HG02642 (cell line): ENCODE measurements around the gene SVOPL.

Experiments
- ATAC-seq: cut with Tn5 transposase; IDR thresholded peaks from one replicate; pipeline ENCODE4 v1.9.1; 2021; ENCODE audit warnings: mild to moderate bottlenecking; ENCODE audit not compliant: unreplicated experiment, poor library complexity

SVOPL gene

DNA sequence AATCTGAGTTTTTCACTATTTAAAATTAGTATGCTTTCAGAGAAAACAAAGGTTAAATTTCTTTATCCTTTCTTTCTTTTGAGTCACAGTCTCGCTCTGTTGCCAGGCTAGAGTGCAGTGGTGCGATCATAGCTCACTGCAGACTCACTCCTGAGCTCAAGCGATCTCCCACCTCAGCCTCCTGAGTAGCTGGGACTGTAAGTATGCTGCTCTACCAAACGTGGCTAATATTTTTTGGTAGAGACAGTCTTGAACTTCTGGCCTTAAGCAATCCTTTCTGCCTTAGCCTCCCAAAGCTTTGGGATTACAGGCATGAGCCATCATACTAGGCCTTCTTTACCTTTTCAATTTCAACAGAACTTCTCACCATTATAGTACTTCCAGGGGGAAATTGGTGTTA lies 127.4 kb downstream of the SVOPL start:
- ATAC-seq = no peak

DNA sequence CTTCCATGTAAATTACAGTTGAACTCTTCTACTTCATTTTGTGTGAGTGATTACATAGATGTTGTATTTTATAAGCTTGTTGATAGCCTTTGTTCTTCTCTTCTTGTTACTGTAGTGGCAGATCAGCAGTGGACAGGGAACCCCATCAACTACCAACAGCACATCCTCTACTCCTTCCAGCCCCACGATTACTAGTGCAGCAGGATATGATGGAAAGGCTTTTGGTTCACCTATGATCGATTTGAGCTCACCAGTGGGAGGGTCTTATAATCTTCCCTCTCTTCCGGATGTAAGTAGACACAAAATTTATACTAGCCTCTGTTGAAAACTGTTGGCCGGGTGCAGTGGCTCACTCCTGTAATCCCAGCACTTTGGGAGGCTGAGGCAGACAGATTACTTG lies 130.4 kb downstream of the SVOPL start:
- no peak for ATAC-seq

DNA sequence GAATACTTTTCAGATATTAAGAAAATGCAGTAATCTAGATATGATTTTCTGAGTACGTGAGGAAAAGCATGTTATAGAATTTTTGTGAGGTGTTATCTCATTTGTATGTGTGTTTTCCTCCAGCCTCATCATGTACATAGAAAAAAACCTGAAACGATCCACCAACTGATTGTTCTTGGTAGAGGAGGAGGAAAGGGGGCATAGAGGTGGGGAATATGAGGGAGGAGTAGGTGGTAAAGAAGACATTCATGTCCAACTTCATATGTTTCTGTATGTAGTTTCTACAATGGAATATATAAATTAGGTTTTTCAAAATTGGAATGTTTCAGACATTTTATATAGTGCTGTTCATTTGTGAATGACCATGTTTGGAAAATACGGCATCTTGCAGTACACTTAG lies 131.7 kb downstream of the SVOPL start:
- no peak for ATAC-seq

DNA sequence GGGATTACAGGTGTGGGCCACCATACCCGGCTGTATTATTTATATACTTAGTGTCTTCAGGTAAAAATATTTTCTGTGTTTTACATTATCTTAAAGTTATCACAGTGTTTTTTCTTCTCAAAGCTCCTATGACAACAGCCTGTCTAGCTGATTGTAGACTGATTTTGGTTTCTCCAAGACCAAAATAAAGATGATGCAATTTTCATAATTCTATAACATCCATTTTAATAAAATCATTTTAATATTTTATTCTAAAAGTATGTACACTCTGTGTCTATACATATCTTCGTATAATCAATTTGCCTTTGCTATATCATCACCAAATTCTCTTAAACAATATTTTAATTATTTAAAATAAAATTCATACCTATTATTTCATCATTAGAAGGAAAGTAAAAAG lies 132.5 kb downstream of the SVOPL start:
- ATAC-seq = no peak

DNA sequence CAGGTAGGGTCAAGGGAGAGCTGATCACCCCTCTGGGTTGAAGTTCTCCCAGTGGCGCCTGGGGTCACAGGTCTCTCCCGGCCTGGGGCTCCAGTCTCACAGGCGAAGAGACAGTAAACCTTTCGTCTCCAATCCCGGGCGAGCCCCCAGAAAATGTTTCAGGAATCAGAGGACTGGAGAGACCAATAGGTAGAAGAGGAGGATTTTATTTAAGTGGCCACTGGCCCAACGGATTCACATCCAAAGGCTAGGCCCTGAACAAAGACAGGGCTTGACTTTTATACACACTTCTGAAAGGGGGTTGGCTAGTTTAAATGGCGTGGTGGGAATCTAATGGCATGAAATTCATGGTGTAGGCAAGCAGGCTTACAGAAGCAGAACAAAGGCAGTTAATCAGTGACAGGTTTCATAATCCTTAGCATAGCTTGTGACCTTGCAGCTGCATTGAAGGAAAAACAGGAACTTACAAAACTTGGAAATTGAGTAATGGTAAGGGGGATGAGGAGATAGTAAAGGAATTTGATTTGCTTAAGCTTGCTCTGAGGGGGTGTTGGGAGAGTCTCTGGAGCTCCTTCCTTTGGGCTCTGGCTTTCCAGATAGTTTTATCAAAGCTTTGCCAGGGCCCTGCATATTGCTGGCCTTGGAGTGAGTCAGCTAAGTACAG lies 135.6 kb downstream of the SVOPL start:
- ATAC-seq = no peak

DNA sequence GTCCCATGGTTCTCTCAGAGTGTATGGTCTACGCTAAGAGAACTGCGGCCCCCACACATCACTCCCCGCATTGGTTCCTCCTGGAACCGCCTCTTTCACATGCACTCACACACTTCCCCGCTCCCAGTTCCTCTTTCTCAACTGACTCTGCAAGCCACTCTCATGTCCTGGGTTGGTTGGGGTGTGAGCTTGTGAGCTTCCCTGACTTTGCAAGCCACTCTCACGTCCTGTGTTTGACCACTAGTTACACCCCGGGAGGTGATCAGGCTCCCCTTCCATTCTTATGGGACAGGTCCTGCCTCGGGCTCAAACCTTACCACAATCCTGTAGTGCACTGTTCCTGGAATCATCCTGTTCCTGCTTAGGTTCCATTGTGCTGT lies 136.1 kb downstream of the SVOPL start:
- ATAC-seq = no peak

DNA sequence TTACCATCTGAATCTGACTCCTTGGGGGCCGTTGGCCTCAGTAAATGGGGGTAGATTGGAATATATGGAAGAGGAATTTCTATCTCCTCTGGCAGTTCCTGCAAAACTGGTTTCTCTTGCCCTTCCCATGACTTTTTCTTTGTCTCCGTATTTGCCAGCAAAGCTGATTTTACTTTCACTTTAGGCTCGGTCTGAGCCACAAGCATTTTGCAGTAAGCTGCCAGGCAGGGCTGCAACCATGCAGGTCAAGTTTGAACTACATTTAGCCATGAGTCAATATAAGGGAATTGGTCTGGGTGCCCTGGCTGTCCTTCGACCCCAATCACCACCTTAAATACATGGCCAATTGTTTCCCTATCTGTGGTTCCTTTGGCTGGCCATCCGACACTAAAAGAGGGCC lies 136.8 kb downstream of the SVOPL start:
- ATAC-seq = no peak

DNA sequence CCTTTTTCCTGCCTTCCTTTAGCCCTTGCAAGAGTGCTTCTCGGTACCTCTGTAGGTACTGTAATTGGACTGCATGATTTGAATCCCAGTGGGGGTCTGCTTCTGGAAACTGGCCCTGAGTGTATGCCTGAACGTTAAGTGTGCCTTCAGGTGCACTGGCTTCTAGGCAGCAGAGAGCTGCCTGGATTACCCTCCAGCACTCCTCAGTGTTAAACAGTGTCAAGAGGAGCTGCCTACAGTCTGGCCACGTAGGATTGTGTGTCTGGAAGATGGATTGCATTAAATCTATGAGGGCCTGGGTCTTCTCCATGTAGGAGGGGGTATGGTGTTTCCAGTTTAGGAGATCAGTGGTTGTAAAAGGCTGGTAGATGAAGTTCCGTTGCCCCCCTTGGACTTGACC lies 137.4 kb downstream of the SVOPL start:
- ATAC-seq = no peak

DNA sequence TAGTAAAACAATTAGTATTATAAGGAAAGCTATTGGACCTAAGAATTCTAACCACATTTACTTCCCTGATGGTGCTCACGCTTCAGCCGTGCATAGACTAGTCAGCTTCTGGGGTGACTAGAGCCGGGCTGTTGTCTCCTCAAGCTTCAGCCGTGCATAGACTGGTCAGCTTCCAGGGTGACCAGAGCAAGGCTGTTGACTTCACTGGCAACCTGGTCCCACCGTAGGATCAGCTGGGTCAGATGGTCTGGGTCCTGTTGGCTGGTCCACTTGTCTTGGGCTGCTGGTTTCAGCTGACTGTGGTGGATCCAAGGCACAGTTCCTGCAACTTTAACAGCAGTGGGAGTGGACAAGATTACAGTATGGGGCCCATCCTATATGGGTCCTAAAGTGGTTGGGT lies 141.7 kb downstream of the SVOPL start:
- ATAC-seq = no peak

DNA sequence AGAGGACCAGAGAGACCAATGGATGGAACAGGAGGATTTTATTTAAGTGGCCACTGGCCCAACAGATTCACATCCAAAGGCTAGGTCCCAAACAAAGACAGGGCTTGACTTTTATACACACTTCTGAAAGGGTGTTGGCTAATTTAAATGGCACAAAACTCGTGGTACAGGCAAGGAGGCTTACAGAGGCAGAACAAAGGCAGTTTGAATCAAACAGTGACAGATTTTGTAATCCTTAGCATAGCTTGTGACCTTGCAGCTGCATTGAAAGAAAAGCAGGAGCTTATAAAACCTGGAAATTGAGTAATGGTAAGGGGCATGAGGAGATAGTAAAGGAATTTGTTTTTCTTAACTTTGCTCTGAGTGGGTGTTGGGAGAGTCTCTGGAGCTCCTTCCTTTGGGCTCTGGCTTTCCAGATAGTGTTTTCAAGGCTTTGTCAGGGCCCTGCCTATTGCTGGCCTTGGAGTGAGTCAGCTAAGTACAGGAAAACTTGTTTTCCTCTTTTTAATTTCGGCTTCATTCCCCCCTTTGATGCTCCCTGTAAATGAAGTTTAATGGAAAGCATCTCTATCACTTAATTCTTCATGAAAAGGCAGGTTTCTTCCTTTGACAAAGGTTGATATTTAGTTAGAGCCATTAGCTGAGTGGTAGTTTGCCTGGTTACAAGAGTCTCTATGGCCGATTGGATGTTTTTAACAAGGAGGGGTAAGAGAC lies 144.2 kb downstream of the SVOPL start:
- no peak for ATAC-seq

DNA sequence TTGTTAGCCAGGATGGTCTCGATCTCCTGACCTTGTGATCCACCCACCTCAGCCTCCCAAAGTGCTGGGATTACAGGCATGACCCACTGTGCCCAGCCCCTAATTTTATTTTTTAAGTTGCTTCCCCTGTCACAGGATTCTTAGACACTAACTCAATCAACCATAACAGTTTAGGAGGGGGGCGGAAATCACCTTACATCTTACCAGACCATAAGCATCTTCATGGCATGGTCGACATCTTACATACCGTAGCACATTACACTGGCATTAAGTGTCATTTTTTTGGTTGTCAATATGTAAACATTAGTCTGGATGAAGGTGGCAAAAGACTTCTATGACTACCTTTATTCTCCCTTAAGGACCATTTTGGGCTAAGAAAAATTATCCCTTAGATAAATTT lies 145.5 kb downstream of the SVOPL start:
- no peak for ATAC-seq

DNA sequence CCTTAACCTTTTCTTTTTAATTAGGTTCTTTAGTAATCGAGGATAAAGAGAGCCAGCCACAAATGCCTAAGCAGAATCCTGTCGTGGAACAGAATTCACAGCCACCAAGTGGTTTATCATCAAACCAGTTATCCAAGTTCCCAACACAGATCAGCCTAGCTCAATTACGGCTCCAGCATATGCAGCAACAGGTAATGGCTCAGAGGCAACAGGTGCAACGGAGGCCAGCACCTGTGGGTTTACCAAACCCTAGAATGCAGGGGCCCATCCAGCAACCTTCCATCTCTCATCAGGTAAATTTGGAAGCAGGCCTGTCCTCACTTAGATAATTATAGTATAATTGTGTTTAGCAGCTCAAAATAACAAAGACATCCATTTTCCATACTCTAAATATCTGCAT lies 146.5 kb downstream of the SVOPL start:
- no peak for ATAC-seq

DNA sequence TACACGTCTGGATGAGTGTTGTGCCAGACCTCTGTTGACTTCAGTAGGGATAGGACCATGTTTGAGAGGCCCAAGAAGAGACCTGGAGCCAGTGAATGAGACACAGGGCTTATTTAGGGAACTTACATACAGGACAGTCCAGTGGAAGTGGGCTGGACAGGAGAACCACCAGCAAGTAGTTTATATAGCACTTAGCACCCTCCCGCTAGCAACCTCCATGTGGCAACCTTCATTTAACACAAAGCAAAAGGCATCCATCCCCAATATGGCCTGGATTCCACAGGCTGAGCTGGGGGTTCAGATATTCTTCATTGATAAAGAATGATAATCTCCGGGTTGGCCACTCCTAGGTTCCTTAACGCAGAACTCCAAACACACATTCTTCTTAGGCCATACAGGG lies 147.4 kb downstream of the SVOPL start:
- no peak for ATAC-seq

DNA sequence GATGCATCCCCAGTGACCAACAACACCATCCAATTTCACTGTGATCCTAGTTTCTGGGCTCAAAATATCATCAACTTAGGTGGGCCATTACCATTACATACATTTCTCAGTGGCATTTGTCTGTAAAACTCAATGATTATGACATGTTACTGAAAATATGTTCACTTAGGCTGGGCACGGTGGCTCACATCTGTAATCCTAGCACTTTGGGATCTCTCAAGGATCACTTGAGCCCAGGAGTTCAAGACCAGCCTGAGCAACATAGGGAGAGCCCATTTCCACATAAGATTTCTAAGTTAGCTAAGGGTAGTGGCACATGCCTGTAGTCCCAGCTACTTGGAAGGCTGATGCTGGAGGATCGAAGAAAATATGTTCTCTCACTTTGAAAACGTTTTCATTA lies 150.1 kb downstream of the SVOPL start:
- no peak for ATAC-seq

DNA sequence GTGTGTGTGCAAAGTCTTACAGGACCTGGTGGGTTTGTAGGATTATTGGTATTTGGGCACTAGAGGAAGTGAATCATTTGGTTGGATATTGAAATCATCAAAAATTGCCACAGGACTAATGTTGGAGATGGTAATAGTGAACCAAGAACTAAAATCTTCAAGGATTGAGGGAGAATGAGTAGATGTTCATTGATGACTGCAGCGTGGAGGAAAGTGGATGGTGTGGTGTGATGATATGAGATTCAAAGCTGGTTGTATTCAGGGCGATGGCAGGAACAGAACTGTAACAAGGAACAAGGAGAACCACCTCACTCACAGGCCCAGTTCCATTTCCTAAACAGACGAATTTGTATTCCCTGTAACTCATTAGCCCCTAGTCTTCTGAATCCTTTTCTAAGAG lies 150.8 kb downstream of the SVOPL start:
- ATAC-seq = no peak

DNA sequence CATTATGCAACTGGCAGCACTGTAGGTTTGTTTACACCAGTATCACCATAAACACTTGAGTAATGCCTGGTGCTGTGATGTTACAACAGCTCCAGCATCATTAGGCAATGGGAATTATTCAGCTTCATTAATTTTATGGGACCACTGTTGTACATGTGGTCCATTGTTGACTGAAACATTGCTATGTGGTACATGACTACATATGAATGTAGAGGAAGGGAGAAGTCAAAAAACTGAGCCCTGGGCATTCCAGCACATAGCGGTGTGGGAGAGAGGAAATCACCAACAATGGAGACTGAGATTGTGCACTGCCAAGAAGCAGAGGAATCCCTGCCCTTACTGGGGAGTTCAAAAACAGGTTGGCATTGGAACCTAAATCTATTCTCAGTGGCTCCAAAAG lies 152.1 kb downstream of the SVOPL start:
- ATAC-seq = no peak

DNA sequence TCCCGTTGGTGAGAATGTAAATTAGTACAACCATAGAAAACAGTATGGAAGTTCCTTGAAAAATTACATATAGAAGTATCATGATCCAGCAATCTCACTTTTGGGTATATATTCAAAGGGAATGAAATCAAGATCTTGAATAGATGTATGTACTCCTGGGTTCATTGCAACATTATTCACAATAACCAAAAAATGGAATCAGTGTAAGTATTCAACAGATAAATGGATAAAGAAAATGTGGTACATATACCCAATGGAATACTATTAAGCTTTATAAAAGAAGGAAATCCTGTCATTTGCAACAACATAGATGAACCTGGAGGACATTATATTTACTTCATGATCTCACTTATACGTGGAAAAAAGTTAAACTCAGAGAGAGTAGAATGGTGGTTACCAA lies 154.3 kb downstream of the SVOPL start:
- ATAC-seq = no peak

DNA sequence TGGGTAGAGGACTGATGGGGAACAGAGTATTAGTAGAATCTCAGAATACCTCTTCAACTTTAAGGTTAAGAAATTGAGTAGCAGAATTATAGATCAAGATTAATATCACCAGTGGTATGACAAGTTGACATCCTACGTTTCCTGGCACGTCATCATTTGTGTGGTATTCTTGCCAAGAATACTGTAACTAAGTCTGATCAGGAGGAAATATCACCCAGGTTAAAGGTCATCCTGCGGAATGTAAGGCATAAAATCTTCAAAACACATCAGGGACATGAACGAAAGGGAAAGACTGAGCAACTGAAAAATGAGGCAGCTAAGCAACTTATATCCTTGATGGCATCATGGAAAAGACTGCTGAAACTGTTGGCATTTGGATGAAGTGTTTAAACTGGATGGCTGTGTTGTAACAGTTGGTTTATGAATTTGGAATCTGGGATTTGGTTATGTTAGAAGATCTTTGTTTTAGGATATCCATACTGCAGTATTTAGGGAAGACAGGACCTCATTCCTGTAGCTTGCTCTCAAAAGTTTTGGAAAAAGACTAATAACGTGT lies 155.0 kb downstream of the SVOPL start:
- ATAC-seq = no peak

DNA sequence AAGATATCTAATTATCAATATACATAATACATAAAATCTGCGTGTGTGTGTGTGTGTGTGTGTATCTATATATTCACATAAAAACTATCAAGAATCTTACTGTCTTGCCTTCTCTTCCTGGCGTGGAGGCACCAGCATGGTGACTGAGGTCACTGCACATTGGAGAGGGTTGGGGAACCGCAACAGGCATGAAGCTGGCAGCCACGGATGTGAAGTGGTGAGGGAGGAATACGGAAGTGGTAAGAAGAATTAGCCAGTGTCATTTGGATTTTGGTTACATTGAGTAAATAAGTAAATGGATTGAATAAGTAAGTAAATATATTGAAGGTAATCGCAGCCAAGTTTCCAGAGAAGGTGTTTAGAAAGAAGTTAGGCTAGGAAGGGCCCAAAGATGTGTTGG lies 156.0 kb downstream of the SVOPL start:
- ATAC-seq = no peak
